ENCODE results near the gene KRTAP10-10. TPM values are rescaled to one million over a fixed set of nuclear protein-coding genes. Genes with fewer than 3 reads are reported as not detected.

The KRTAP10-10 gene
- total and polyA plus RNA-seq, 7 donors = not detected

DNA sequence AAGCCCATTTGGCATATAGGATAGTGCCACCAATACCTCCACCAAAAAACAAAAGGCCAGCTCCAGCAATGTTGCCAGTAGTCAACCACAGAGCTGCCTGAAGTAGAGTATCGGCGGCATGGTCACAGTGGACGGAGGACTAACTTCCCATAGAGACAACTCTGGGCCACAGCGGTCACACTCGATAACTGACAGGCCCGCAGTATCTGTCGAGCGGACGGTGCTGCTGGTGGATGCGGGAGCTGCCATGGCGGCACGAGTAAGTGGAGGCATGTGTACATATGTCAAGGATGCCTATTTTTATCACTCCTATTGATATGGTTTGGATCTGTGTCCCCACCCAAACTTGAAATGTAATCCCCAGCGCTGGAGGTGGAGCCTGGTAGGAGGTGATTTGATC lies 40.7 kb downstream of the KRTAP10-10 start:
- intact Hi-C loops (cut with DNase I) = no loop called here
- Histone ChIP-seq H3K4me1 (no peaks in the 10 kb centered on the region), H3K27ac (no peak overlapping the region), H3K27me3 (peaks cover 0 to 5% (median 0%) of the 10 kb centered on the region in 3 donors), H3K9me3 (peaks cover 0 to 3% (median 0%) of the 10 kb centered on the region in 4 donors), H3K36me3 (no peaks in the 10 kb centered on the region), H3K4me3 (no peak overlapping the region)
- TF ChIP-seq EP300 (IDR thresholded peaks at IDR 0.05) = no peak
- TF ChIP-seq POLR2AphosphoS5 (IDR thresholded peaks at IDR 0.05) = no peak
- TF ChIP-seq POLR2A (IDR thresholded peaks at IDR 0.05) = no peak
- no peak for DNase-seq
- 90 to 95% methylated on average over 13 of the region's 13 CpGs for WGBS, 2 donors

DNA sequence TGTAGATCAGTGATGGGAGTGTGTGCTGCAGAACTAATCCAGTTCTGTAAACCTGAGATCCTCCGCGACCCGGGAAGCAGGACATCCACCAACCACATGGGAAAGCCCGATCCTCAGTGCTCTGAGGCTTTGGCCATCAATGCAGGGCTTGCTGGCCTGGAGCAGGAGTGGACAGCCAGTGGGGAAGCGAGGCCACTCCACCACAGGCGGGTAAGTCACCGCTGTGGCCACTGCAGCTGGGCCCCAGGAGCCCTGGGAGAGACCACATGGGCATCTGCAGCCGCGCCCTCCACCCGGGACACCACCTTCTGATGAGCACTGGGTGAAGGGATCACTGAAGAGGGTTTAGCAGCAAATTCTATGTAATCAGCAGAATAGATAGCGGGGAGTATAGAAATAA lies 44.0 kb downstream of the KRTAP10-10 start:
- 70 to 78% methylated on average over 11 of the region's 11 CpGs for WGBS, 2 donors
- TF ChIP-seq EP300 (IDR thresholded peaks at IDR 0.05) = no peak
- no peak for TF ChIP-seq POLR2A (IDR thresholded peaks at IDR 0.05)
- no peak for TF ChIP-seq POLR2AphosphoS5 (IDR thresholded peaks at IDR 0.05)
- TF ChIP-seq, protein P1, sequence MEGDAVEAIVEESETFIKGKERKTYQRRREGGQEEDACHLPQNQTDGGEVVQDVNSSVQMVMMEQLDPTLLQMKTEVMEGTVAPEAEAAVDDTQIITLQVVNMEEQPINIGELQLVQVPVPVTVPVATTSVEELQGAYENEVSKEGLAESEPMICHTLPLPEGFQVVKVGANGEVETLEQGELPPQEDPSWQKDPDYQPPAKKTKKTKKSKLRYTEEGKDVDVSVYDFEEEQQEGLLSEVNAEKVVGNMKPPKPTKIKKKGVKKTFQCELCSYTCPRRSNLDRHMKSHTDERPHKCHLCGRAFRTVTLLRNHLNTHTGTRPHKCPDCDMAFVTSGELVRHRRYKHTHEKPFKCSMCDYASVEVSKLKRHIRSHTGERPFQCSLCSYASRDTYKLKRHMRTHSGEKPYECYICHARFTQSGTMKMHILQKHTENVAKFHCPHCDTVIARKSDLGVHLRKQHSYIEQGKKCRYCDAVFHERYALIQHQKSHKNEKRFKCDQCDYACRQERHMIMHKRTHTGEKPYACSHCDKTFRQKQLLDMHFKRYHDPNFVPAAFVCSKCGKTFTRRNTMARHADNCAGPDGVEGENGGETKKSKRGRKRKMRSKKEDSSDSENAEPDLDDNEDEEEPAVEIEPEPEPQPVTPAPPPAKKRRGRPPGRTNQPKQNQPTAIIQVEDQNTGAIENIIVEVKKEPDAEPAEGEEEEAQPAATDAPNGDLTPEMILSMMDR (IDR thresholded peaks at IDR 0.05) = no peak
- Histone ChIP-seq H3K27me3 (peaks cover 0 to 11% (median 0%) of the 10 kb centered on the region in 3 donors), H3K9me3 (no peaks in the 10 kb centered on the region), H3K36me3 (no peaks in the 10 kb centered on the region), H3K4me1 (no peaks in the 10 kb centered on the region), H3K27ac (no peak overlapping the region), H3K4me3 (no peak overlapping the region)
- intact Hi-C loops (cut with DNase I) = no loop called here
- DNase-seq = no peak

DNA sequence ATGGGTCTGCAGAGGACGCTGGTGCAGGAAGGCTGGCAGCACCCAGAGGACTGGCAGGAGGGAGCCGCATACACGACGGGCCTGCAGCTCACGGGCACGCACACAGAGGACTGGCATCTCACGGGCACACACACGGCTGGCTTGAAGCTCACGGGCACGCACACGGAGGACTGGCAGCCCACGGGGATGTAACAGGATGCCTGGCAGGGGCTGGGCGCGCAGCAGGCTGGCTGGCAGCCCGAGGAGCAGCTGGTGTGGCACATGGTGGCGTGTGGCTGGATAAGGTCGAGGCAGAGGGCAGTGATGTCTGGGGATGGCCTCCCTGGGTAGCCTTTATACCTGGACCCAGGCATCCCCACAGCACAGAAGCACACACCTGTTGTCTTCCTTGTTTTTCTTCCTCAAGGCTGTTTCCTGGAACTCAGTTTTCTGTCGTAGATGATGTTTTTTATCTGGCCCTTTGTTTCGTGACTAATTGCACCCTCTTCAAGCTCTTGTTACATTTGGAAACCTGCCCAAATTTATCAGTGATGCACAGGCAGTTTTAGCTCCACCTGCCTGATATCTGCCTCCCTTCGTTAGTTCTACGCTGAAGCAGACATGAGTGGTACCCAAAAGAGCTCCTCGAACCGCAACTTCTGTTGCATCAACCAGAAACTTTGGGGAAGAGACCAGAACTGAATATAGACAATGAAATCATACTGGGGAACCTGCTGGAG lies 44.9 kb downstream of the KRTAP10-10 start, which contains the start of gene KRTAP12-1:
TSS of gene KRTAP12-1 (minus strand) at position 303 of the 719 bp plus-strand sequence. CDS start at position 263, 40 bp downstream.
- 73 to 78% methylated on average over 23 of the region's 23 CpGs for WGBS, 2 donors
- H3K36me3 ChIP-seq = no peaks in the 10 kb centered on the region
- peaks cover 0 to 19% (median 5%) of the 10 kb centered on the region in 3 donors for H3K27me3 ChIP-seq
- no peak for DNase-seq
- TF ChIP-seq POLR2AphosphoS5 (IDR thresholded peaks at IDR 0.05) = no peak
- no peak for TF ChIP-seq POLR2A (IDR thresholded peaks at IDR 0.05)
- TF ChIP-seq EP300 (IDR thresholded peaks at IDR 0.05) = no peak
- TF ChIP-seq, protein P1 (IDR thresholded peaks at IDR 0.05) = no peak
- no peaks in the 10 kb centered on the region for H3K9me3 ChIP-seq
- H3K4me1 ChIP-seq = no peaks in the 10 kb centered on the region
- H3K4me3 ChIP-seq = no peak within 1 kb of the TSS
- intact Hi-C loops (cut with DNase I) = no loop called here
- no peak within 1 kb of the TSS for H3K27ac ChIP-seq

DNA sequence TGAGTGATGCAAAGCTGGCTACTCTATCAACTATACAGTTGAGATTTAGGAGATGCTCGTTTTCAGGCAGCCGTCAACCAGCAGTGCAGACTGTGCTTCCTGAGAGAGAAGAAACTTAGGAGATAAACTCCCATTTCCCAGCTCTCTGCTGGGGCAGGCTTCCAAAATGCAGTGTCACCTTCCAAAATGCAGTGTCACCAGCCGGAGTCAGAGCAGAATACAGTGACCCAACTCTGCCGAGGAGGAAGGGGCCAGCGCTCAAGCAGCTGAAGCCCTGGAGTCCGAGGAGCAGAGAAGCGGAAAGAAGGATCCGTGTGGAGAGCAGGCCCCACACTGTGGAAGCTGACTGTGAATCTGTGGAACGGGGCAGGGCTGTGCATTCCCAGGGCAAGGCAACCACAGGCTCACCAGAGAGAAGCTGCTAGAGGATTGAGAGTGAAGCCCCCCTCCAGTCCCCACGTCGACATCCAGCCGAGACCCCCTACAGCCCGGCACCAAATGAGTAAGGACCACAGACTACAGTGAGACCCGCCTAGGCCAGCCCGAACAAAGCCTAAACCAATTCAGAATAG lies 45.5 kb downstream of the KRTAP10-10 start:
- peaks cover 0 to 26% (median 8%) of the 10 kb centered on the region in 3 donors for H3K27me3 ChIP-seq
- no peak for DNase-seq
- H3K4me1 ChIP-seq = no peaks in the 10 kb centered on the region
- no peak overlapping the region for H3K4me3 ChIP-seq
- intact Hi-C loops (cut with DNase I) = no loop called here
- WGBS, 2 donors = 80 to 81% methylated on average over 15 of the region's 15 CpGs
- H3K27ac ChIP-seq = no peak overlapping the region
- no peak for TF ChIP-seq EP300 (IDR thresholded peaks at IDR 0.05)
- TF ChIP-seq, protein P1 (IDR thresholded peaks at IDR 0.05) = no peak
- no peak for TF ChIP-seq POLR2AphosphoS5 (IDR thresholded peaks at IDR 0.05)
- TF ChIP-seq POLR2A (IDR thresholded peaks at IDR 0.05) = no peak
- H3K36me3 ChIP-seq = no peaks in the 10 kb centered on the region
- no peaks in the 10 kb centered on the region for H3K9me3 ChIP-seq

DNA sequence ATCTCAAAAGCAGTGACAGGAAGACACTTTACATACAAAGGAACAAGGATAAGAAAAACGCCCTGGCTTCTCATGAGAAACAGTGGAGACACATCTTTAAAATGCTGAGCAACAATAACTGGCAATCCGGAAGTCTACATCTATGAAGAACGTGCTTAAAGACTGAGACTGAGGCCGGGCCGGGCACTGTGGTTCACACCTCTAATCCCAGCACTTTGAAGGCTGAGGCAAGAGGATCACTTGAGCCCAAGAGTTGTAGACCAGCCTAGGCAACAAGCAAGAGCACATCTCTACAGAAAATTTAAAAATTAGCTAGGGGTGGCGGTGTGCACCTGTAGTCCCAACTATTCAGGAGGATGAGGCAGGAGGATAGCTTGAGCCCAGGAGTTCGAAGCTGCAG lies 46.9 kb downstream of the KRTAP10-10 start:
- no peak for TF ChIP-seq EP300 (IDR thresholded peaks at IDR 0.05)
- no peak for TF ChIP-seq POLR2AphosphoS5 (IDR thresholded peaks at IDR 0.05)
- TF ChIP-seq POLR2A (IDR thresholded peaks at IDR 0.05) = no peak
- TF ChIP-seq, protein P1 (IDR thresholded peaks at IDR 0.05) = no peak
- 64 to 81% methylated on average over 7 of the region's 7 CpGs for WGBS, 2 donors
- Histone ChIP-seq H3K4me1 (no peaks in the 10 kb centered on the region), H3K27me3 (peaks cover 0 to 37% (median 8%) of the 10 kb centered on the region in 3 donors), H3K4me3 (no peak overlapping the region), H3K9me3 (no peaks in the 10 kb centered on the region), H3K36me3 (no peaks in the 10 kb centered on the region), H3K27ac (no peak overlapping the region)
- no peak for DNase-seq
- intact Hi-C loops (cut with DNase I) = no loop called here

All from sigmoid colon (tissue), 7 donors.